Uterus (tissue), 4 donors: ENCODE measurements around the gene TMEM164. TPM values are rescaled to one million over a fixed set of nuclear protein-coding genes. Genes with fewer than 3 reads are reported as not detected.

Experiments
- DNase-seq, 2 donors: peaks; one replicate each; pipeline ENCODE4 v3.0.0-alpha.2; 2019 to 2020
- H3K27ac ChIP-seq, 2 donors: fragments of 200-600 bp; sonication (generic); 1 replicate in 1 of 2; 2 replicates in 1 of 2; pipeline ENCODE4 v1.5.1; 2016 to 2018
- H3K27me3 ChIP-seq, 2 donors: fragments of 200-600 bp; sonication (generic); one replicate each; pipeline ENCODE4 v1.5.1; 2018 to 2019; ENCODE audit warnings: control low read depth in 1 of 2
- H3K36me3 ChIP-seq, 2 donors: fragments of 200-600 bp; sonication (generic); one replicate each; pipeline ENCODE4 v1.5.1; 2019; ENCODE audit warnings: control low read depth in 1 of 2
- H3K4me1 ChIP-seq, 2 donors: fragments of 200-600 bp; sonication (generic); one replicate each; pipeline ENCODE4 v1.5.1; 2018 to 2019; ENCODE audit warnings: control low read depth in 1 of 2
- H3K4me3 ChIP-seq, 2 donors: fragments of 200-600 bp; sonication (generic); 1 replicate in 1 of 2; 2 replicates in 1 of 2; pipeline ENCODE4 v1.5.1; 2018 to 2019; ENCODE audit warnings: mild to moderate bottlenecking in 1 of 2
- H3K9me3 ChIP-seq, 2 donors: fragments of 200-600 bp; sonication (generic); one replicate each; pipeline ENCODE4 v1.5.1; 2019; ENCODE audit warnings: control low read depth in 1 of 2
- POLR2A ChIP-seq, 2 donors: fragments of 450-650 bp; IDR thresholded peaks; one replicate each; pipeline ENCODE4 v1.6.1; 2016; ENCODE audit warnings: antibody characterized with exemption in 2 of 2, mild to moderate bottlenecking in 1 of 2, moderate library complexity in 1 of 2
- intact Hi-C: fragments of 100-400 bp; cut with DNase I; formaldehyde crosslinking; loops from one replicate; pipeline ENCODE4 v1.15.1; 2023; ENCODE audit warnings: low total_unique reads
- total RNA-seq, 4 donors: library from RNA; depleted of rRNA in 3 of 4; stranded (reverse); fragments of >200 nt in 3 of 4; gene quantifications; one replicate each; pipeline versions ENCODE4 v1.1.0 to v1.2.4, GENCODE V29; 2014 to 2023
- TF ChIP-seq, protein P1 (sequence below), 4 experiments: fragments of 200-600 bp in 2 of 4; fragments of 450-650 bp in 2 of 4; sonication (generic) in 2 of 4; IDR thresholded peaks; one replicate each; pipeline ENCODE4 v1.5.1; 2016 to 2019; ENCODE audit warnings: antibody characterized with exemption in 4 of 4, mild to moderate bottlenecking in 2 of 4, moderate library complexity in 1 of 4
- donor health status: DM: yes; HTN: yes; CAD: no.

TMEM164 gene
- total RNA-seq, 4 donors from 2014 or later: 3.1 to 18.9 (median 11.5) TPM

GRCh38 chrX:110082161-110082560, 79.2 kb downstream of the TMEM164 start:
- TF ChIP-seq POLR2A (IDR thresholded peaks at IDR 0.05): no peak
- TF ChIP-seq, protein P1, sequence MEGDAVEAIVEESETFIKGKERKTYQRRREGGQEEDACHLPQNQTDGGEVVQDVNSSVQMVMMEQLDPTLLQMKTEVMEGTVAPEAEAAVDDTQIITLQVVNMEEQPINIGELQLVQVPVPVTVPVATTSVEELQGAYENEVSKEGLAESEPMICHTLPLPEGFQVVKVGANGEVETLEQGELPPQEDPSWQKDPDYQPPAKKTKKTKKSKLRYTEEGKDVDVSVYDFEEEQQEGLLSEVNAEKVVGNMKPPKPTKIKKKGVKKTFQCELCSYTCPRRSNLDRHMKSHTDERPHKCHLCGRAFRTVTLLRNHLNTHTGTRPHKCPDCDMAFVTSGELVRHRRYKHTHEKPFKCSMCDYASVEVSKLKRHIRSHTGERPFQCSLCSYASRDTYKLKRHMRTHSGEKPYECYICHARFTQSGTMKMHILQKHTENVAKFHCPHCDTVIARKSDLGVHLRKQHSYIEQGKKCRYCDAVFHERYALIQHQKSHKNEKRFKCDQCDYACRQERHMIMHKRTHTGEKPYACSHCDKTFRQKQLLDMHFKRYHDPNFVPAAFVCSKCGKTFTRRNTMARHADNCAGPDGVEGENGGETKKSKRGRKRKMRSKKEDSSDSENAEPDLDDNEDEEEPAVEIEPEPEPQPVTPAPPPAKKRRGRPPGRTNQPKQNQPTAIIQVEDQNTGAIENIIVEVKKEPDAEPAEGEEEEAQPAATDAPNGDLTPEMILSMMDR (IDR thresholded peaks at IDR 0.05): no peak
- H3K27ac ChIP-seq: peak overlapping the region in 1 of 2 donors; percentile 29
- intact Hi-C loops: no loop called here

GRCh38 chrX:110086162-110086915, 83.4 kb downstream of the TMEM164 start:
- Histone ChIP-seq H3K36me3 (no peaks in the 10 kb centered on the region), H3K27me3 (peaks cover 0 to 7% of the 10 kb centered on the region in 2 donors), H3K9me3 (no peaks in the 10 kb centered on the region), H3K4me1 (no peaks in the 10 kb centered on the region), H3K4me3 (no peak overlapping the region), H3K27ac (no peak overlapping the region)
- TF ChIP-seq, protein P1 (IDR thresholded peaks at IDR 0.05): no peak
- no peak for TF ChIP-seq POLR2A (IDR thresholded peaks at IDR 0.05)
- intact Hi-C loops: no loop called here
- no peak for DNase-seq

More at GRCh38 chrX:110082161-110082560, 79.2 kb downstream of the TMEM164 start:
- no peak overlapping the region for H3K4me3 ChIP-seq
- no peaks in the 10 kb centered on the region for H3K9me3 ChIP-seq
- no peaks in the 10 kb centered on the region for H3K36me3 ChIP-seq
- H3K4me1 ChIP-seq: no peaks in the 10 kb centered on the region
- H3K27me3 ChIP-seq: no peaks in the 10 kb centered on the region
- DNase-seq: no peak

GRCh38 chrX:110086916-110087484, 84.1 kb downstream of the TMEM164 start:
- no peaks in the 10 kb centered on the region for H3K9me3 ChIP-seq
- TF ChIP-seq POLR2A (IDR thresholded peaks at IDR 0.05): no peak
- TF ChIP-seq, protein P1 (IDR thresholded peaks at IDR 0.05): no peak
- H3K4me3 ChIP-seq: no peak overlapping the region
- H3K4me1 ChIP-seq: no peaks in the 10 kb centered on the region
- H3K36me3 ChIP-seq: no peaks in the 10 kb centered on the region
- no peak for DNase-seq
- intact Hi-C loops: no loop called here
- H3K27ac ChIP-seq: no peak overlapping the region
- H3K27me3 ChIP-seq: peaks cover 0 to 7% of the 10 kb centered on the region in 2 donors

- intact Hi-C loops: no loop called here
- TF ChIP-seq, protein P1 (IDR thresholded peaks at IDR 0.05): no peak
- no peak for TF ChIP-seq POLR2A (IDR thresholded peaks at IDR 0.05)
- Histone ChIP-seq H3K27ac (no peak overlapping the region), H3K4me1 (no peaks in the 10 kb centered on the region), H3K27me3 (peaks cover 0 to 7% of the 10 kb centered on the region in 2 donors), H3K4me3 (no peak overlapping the region), H3K36me3 (no peaks in the 10 kb centered on the region), H3K9me3 (no peaks in the 10 kb centered on the region)
- no peak for DNase-seq
These were observed 84.8 kb downstream of the TMEM164 start for GRCh38 chrX:110087485-110088356.
